SK-N-SH treated with all-trans-retinoic acid at 6 μM for 48 hours (cell line): ENCODE measurements around the gene TEAD1.

Experiments used
- TCF4 ChIP-seq: fragments of 250-450 bp; sonication (Bioruptor Pico); IDR thresholded peaks from 2 replicates; pipeline ENCODE4 v1.8.0; 2021; ENCODE audit warnings: mild to moderate bottlenecking, moderate library complexity, borderline replicate concordance
- ZNF565 ChIP-seq: fragments of 450-650 bp; formaldehyde crosslinking; conservative IDR thresholded peaks from 2 replicates; pipeline ENCODE4 v1.5.0; 2020; ENCODE audit warnings: low read depth, mild to moderate bottlenecking, moderate library complexity
- TF ChIP-seq, protein P1 (sequence below): fragments of 250-450 bp; sonication (Bioruptor Pico); IDR thresholded peaks from 2 replicates; pipeline ENCODE4 v1.5.1; 2021; ENCODE audit warnings: mild to moderate bottlenecking, moderate library complexity
- TF ChIP-seq, protein P2 (sequence below): fragments of 250-450 bp; sonication (Bioruptor Pico); IDR thresholded peaks from 2 replicates; pipeline ENCODE4 v1.8.0; 2020; ENCODE audit warnings: mild to moderate bottlenecking, moderate library complexity, borderline replicate concordance

DNA sequence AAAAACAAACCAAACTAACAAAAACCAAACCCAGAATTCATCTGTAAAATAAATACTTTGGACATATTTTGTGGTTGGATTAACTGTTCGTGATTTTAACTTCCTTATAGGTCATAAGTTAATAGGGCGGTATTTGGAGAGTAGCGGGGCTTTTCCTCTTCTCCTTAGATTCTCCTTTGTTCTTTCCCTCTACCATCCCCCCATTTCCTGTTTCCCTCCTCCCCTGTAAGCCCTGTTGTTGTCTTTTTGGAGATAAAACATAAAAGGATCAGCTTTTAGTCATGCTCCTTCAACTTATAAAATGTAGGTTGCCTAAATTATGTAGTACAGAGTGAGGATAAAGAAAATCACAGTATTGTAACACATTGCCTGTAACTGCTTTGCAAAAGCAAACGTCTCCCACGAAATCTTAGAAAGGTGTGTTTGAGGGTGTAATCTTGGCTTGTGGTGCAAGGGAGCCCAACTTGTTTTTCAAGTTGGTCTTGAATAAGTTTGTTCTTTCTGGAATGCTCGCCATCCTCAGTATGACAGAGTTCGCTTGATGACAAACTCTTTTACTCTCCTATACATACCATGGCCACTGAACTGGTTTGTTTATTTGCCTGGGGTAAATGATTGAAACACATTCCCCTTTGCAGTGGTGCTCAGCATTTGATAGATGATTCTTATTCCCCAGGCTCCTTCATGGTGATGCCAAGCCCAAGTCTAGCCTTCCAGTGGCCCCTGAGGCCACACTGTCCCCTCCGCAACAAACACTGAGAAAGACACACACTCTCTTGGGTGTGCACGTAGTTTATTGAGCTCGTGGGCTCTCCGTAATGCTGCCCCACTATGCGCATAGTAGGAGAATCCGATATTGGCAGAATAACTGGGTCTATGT lies 49.4 kb downstream of the TEAD1 start:
- TF ChIP-seq ZNF565 (CRISPR knock-in tag) = no peak
- TF ChIP-seq TCF4 = no peak
- TF ChIP-seq, protein P1, sequence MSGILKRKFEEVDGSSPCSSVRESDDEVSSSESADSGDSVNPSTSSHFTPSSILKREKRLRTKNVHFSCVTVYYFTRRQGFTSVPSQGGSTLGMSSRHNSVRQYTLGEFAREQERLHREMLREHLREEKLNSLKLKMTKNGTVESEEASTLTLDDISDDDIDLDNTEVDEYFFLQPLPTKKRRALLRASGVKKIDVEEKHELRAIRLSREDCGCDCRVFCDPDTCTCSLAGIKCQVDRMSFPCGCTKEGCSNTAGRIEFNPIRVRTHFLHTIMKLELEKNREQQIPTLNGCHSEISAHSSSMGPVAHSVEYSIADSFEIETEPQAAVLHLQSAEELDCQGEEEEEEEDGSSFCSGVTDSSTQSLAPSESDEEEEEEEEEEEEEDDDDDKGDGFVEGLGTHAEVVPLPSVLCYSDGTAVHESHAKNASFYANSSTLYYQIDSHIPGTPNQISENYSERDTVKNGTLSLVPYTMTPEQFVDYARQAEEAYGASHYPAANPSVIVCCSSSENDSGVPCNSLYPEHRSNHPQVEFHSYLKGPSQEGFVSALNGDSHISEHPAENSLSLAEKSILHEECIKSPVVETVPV = no peak
- TF ChIP-seq, protein P2, sequence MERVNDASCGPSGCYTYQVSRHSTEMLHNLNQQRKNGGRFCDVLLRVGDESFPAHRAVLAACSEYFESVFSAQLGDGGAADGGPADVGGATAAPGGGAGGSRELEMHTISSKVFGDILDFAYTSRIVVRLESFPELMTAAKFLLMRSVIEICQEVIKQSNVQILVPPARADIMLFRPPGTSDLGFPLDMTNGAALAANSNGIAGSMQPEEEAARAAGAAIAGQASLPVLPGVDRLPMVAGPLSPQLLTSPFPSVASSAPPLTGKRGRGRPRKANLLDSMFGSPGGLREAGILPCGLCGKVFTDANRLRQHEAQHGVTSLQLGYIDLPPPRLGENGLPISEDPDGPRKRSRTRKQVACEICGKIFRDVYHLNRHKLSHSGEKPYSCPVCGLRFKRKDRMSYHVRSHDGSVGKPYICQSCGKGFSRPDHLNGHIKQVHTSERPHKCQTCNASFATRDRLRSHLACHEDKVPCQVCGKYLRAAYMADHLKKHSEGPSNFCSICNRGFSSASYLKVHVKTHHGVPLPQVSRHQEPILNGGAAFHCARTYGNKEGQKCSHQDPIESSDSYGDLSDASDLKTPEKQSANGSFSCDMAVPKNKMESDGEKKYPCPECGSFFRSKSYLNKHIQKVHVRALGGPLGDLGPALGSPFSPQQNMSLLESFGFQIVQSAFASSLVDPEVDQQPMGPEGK = no peak
